IMR-90 (cell line): ENCODE results near the gene ACAT2.

Source experiments
- CEBPB ChIP-seq: IDR thresholded peaks from 2 replicates; pipeline ENCODE4 v1.6.1; 2012; ENCODE audit warnings: low read depth, low read length, improper control_type of control experiment
- CTCF ChIP-seq: conservative IDR thresholded peaks from 2 replicates; pipeline ENCODE4 v1.5.1; 2012; ENCODE audit warnings: mild to moderate bottlenecking, low read depth, low read length, improper control_type of control experiment
- MAZ ChIP-seq: IDR thresholded peaks from 2 replicates; pipeline ENCODE4 v1.6.1; 2012; ENCODE audit warnings: low read depth, mild to moderate bottlenecking, low read length, improper control_type of control experiment, moderate library complexity, borderline replicate concordance
- POLR2A ChIP-seq: IDR thresholded peaks from 2 replicates; pipeline ENCODE4 v1.6.1; 2012; ENCODE audit warnings: mild to moderate bottlenecking, low read depth, low read length
- RFX5 ChIP-seq: IDR thresholded peaks from 2 replicates; pipeline ENCODE4 v1.8.0; 2012; ENCODE audit warnings: low read depth, mild to moderate bottlenecking, low read length, moderate library complexity

- TF ChIP-seq CTCF: no peak
- no peak for TF ChIP-seq CEBPB
- no peak for TF ChIP-seq POLR2A
- TF ChIP-seq MAZ: no peak
- no peak for TF ChIP-seq RFX5
Observed at GRCh38 chr6:159813781-159814180, 51.9 kb downstream of the ACAT2 start.
